ENCODE results near the gene PER3.

PER3 gene

DNA sequence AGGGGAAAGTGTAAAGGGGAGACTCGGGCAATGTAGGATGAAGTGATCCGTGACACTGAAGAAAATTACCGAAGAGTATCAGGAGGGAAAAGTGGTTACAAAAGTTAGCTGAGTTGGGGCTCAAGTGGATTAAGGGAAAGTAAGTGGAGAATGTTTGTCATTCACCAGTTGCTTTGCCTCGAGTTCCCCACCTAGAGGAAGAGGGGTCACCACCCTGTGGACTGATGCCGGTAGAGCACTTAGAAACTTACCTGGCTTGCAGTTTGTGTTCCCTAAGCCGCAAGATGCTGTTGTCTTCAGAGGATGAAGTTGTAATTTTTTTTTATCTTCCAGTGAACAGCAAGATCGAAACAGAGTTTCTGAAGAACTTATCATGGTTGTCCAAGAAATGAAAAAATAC, 1.0 kb downstream of the PER3 start:
- CTCF ChIA-PET = no interaction called here

DNA sequence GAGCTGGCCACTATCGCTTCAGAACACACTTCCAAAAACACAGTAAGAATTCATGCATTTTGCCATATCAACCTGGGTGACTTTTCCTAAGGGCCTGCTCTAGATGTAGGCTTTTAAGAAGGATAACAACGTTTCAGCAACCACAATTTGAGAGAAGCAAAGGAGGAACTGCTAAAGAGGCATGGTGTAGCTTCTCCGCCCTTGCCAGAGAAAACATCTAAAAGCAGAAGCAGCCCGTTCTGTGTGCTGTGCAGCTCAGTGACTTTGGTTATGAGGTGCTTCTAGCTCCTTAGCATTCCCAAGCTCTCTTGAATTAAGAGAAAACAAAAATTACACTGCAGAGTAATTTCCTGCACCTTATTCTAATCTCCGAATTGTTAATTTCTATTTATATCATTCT, 2.7 kb downstream of the PER3 start:
- ChIA-PET CTCF (interaction anchor here (1.3 kb wide), 1 partner anchor 118 kb away, joined by 3 read pairs; no protein-coding TSS in a partner anchor), POLR2A (no interaction called here)
- Histone ChIP-seq H3K36me3 (ENCODE audit: control insufficient read depth in 2 of 2, insufficient read depth in 1 of 2, low read length in 2 of 2) (peaks cover 0 to 28% of the 10 kb centered on the region in 2 experiments; a peak in 1 of 3 replicates), H3K9me3 (ENCODE audit: control insufficient read depth, insufficient read depth, low read depth, low read length) (no peaks in the 10 kb centered on the region), H3K4me1 (ENCODE audit: control insufficient read depth, insufficient read depth, low read length) (no peaks in the 10 kb centered on the region), H3K27ac (ENCODE audit: extremely low read depth, low read depth, low read length) (no peak overlapping the region), H3K4me3 (ENCODE audit: low read depth, low read length) (no peak overlapping the region)
- TF ChIP-seq, protein P1, sequence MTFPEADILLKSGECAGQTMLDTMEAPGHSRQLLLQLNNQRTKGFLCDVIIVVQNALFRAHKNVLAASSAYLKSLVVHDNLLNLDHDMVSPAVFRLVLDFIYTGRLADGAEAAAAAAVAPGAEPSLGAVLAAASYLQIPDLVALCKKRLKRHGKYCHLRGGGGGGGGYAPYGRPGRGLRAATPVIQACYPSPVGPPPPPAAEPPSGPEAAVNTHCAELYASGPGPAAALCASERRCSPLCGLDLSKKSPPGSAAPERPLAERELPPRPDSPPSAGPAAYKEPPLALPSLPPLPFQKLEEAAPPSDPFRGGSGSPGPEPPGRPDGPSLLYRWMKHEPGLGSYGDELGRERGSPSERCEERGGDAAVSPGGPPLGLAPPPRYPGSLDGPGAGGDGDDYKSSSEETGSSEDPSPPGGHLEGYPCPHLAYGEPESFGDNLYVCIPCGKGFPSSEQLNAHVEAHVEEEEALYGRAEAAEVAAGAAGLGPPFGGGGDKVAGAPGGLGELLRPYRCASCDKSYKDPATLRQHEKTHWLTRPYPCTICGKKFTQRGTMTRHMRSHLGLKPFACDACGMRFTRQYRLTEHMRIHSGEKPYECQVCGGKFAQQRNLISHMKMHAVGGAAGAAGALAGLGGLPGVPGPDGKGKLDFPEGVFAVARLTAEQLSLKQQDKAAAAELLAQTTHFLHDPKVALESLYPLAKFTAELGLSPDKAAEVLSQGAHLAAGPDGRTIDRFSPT (tag by site-specific recombination; IDR thresholded peaks at IDR 0.05) = no peak
- TF ChIP-seq, protein P2, sequence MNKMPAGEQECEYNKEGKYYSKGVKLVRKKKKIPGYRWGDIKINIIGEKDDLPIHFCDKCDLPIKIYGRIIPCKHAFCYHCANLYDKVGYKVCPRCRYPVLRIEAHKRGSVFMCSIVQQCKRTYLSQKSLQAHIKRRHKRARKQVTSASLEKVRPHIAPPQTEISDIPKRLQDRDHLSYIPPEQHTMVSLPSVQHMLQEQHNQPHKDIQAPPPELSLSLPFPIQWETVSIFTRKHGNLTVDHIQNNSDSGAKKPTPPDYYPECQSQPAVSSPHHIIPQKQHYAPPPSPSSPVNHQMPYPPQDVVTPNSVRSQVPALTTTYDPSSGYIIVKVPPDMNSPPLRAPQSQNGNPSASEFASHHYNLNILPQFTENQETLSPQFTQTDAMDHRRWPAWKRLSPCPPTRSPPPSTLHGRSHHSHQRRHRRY (tag by site-specific recombination; IDR thresholded peaks at IDR 0.05) = no peak
- TF ChIP-seq, protein P3, sequence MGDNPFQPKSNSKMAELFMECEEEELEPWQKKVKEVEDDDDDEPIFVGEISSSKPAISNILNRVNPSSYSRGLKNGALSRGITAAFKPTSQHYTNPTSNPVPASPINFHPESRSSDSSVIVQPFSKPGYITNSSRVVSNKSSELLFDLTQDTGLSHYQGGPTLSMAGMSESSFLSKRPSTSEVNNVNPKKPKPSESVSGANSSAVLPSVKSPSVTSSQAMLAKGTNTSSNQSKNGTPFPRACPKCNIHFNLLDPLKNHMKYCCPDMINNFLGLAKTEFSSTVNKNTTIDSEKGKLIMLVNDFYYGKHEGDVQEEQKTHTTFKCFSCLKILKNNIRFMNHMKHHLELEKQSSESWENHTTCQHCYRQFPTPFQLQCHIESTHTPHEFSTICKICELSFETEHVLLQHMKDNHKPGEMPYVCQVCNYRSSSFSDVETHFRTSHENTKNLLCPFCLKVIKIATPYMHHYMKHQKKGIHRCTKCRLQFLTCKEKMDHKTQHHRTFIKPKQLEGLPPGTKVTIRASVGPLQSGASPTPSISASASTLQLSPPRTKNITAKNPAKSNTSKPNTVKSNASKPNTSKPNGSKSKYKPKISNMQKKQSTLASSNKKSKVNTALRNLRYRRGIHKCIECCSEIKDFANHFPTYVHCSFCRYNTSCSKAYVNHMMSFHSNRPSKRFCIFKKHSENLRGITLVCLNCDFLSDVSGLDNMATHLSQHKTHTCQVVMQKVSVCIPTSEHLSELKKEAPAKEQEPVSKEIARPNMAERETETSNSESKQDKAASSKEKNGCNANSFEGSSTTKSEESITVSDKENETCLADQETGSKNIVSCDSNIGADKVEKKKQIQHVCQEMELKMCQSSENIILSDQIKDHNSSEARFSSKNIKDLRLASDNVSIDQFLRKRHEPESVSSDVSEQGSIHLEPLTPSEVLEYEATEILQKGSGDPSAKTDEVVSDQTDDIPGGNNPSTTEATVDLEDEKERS (tag by site-specific recombination; IDR thresholded peaks at IDR 0.05) = no peak
- TF ChIP-seq ZNF121 (tag by site-specific recombination; IDR thresholded peaks at IDR 0.05) (no peak), ZNF169 (tag by site-specific recombination; IDR thresholded peaks at IDR 0.05) (no peak), ZNF426 (tag by site-specific recombination; IDR thresholded peaks at IDR 0.05) (no peak), BCL11A (tag by site-specific recombination; IDR thresholded peaks at IDR 0.05; ENCODE audit: low read depth) (no peak), ZNF16 (tag by site-specific recombination; IDR thresholded peaks at IDR 0.05; ENCODE audit: low read depth) (no peak), GLIS2 (tag by site-specific recombination; IDR thresholded peaks at IDR 0.05) (no peak), ZNF473 (tag by site-specific recombination; IDR thresholded peaks at IDR 0.05) (no peak), ZNF2 (tag by site-specific recombination; IDR thresholded peaks at IDR 0.05) (no peak), SP7 (tag by site-specific recombination; IDR thresholded peaks at IDR 0.05) (no peak)
- TF ChIP-seq, protein P4, sequence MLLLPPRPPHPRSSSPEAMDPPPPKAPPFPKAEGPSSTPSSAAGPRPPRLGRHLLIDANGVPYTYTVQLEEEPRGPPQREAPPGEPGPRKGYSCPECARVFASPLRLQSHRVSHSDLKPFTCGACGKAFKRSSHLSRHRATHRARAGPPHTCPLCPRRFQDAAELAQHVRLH (tag by site-specific recombination; IDR thresholded peaks at IDR 0.05) = no peak
- TF ChIP-seq, protein P5, sequence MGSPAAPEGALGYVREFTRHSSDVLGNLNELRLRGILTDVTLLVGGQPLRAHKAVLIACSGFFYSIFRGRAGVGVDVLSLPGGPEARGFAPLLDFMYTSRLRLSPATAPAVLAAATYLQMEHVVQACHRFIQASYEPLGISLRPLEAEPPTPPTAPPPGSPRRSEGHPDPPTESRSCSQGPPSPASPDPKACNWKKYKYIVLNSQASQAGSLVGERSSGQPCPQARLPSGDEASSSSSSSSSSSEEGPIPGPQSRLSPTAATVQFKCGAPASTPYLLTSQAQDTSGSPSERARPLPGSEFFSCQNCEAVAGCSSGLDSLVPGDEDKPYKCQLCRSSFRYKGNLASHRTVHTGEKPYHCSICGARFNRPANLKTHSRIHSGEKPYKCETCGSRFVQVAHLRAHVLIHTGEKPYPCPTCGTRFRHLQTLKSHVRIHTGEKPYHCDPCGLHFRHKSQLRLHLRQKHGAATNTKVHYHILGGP (tag by site-specific recombination; IDR thresholded peaks at IDR 0.05) = no peak
- TF ChIP-seq, protein P6, sequence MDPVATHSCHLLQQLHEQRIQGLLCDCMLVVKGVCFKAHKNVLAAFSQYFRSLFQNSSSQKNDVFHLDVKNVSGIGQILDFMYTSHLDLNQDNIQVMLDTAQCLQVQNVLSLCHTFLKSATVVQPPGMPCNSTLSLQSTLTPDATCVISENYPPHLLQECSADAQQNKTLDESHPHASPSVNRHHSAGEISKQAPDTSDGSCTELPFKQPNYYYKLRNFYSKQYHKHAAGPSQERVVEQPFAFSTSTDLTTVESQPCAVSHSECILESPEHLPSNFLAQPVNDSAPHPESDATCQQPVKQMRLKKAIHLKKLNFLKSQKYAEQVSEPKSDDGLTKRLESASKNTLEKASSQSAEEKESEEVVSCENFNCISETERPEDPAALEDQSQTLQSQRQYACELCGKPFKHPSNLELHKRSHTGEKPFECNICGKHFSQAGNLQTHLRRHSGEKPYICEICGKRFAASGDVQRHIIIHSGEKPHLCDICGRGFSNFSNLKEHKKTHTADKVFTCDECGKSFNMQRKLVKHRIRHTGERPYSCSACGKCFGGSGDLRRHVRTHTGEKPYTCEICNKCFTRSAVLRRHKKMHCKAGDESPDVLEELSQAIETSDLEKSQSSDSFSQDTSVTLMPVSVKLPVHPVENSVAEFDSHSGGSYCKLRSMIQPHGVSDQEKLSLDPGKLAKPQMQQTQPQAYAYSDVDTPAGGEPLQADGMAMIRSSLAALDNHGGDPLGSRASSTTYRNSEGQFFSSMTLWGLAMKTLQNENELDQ (tag by site-specific recombination; IDR thresholded peaks at IDR 0.05; ENCODE audit: low read depth) = no peak

More for the DNA sequence above, 1.0 kb downstream of the PER3 start:
- no peak overlapping the region for H3K4me3 ChIP-seq (ENCODE audit: low read depth, low read length)
- H3K4me1 ChIP-seq (ENCODE audit: control insufficient read depth, insufficient read depth, low read length) = no peaks in the 10 kb centered on the region
- no peaks in the 10 kb centered on the region for H3K9me3 ChIP-seq (ENCODE audit: control insufficient read depth, insufficient read depth, low read depth, low read length)
- no peak overlapping the region for H3K27ac ChIP-seq (ENCODE audit: extremely low read depth, low read depth, low read length)
- POLR2A ChIA-PET = no interaction called here
- H3K36me3 ChIP-seq (ENCODE audit: control insufficient read depth in 2 of 2, insufficient read depth in 1 of 2, low read length in 2 of 2) = peaks cover 0 to 45% of the 10 kb centered on the region in 2 experiments; a peak in 1 of 3 replicates
- TF ChIP-seq SALL2 (tag by site-specific recombination; IDR thresholded peaks at IDR 0.05; ENCODE audit: borderline replicate concordance) (no peak), ZNF169 (tag by site-specific recombination; IDR thresholded peaks at IDR 0.05) (no peak), PRDM1 (tag by site-specific recombination; IDR thresholded peaks at IDR 0.05) (peak; percentile 40; the same call in 1 of the 2 replicates), ZNF138 (tag by site-specific recombination; IDR thresholded peaks at IDR 0.05; ENCODE audit: borderline replicate concordance) (no peak), ZFP41 (tag by site-specific recombination; IDR thresholded peaks at IDR 0.05; ENCODE audit: borderline replicate concordance) (no peak), SCRT2 (tag by site-specific recombination; IDR thresholded peaks at IDR 0.05) (0 out of 2 replicates have a peak, but pooled peaks have one; percentile 6), HOXC10 (CRISPR knock-in tag; IDR thresholded peaks at IDR 0.05) (no peak)
- TF ChIP-seq, protein P7, sequence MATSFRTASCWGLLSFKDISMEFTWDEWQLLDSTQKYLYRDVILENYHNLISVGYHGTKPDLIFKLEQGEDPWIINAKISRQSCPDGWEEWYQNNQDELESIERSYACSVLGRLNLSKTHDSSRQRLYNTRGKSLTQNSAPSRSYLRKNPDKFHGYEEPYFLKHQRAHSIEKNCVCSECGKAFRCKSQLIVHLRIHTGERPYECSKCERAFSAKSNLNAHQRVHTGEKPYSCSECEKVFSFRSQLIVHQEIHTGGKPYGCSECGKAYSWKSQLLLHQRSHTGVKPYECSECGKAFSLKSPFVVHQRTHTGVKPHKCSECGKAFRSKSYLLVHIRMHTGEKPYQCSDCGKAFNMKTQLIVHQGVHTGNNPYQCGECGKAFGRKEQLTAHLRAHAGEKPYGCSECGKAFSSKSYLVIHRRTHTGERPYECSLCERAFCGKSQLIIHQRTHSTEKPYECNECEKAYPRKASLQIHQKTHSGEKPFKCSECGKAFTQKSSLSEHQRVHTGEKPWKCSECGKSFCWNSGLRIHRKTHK (tag by site-specific recombination; IDR thresholded peaks at IDR 0.05) = no peak

All from HEK293 (cell line).